ENCODE data around the gene POTEC. TPM values are rescaled to one million over a fixed set of nuclear protein-coding genes. Genes with fewer than 3 reads are reported as not detected.
A peak's percentile ranks its signal among the peaks of the same experiment; 100 is the strongest.
"Not testable (repeated sequence)": the region's sequence is repeated elsewhere in the genome, so short reads cannot be mapped to it uniquely, and the experiment has no call there.

The POTEC gene
- polyA plus RNA-seq (2011; rRNA removed) (not detected in 2 replicates), polyA plus RNA-seq (2017; fragmentation: RNase III; extraction: RNeasy Plus Mini Kit Qiagen cat#74134 plus additional on column Dnase treatment) (not detected in 3 replicates), polyA minus RNA-seq (2011; rRNA and poly(A)+ RNA removed) (not detected in 2 replicates)
- not detected in 2 replicates for polyA plus RNA-seq (2012; cell fraction: cytosol; rRNA removed)
- polyA plus RNA-seq (2012; cell fraction: nucleus; rRNA removed), result not detected in 2 replicates

DNA sequence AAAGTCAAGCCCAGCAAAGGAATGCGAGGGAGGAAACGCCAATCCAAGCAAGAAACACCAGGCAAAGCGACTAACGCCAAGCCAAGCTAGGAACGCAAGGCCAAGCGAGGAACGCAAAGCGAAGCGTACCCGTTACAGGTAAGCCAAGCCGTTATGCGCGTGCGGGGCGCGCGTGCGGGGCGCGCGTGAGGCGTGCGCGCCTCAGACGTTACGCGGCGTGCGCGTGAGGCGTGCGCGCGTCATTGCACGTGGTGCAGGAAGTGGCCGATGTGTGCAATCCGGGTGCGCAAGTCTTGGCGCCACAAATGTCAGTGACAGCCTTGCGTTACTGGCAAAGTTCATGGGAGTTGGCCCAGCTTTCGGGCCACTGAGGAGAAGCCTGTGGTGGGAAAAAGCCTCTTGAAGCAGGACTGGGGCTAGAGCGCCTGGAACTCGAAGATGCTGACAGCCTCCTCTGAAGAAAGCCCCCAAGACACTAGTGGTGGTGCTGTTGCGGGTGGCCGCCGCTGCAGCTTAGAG is at the start of gene POTEC:
POTEC (minus strand) TSS at position 155 of the 519 bp plus-strand sequence. CDS start 454 bp downstream, outside the sequence.
- CTCF ChIA-PET; DNase-seq (ENCODE audit: low read depth in 1 of 2, low spot score in 1 of 2); H3K4me3 ChIP-seq; H3K4me1 ChIP-seq; H3K4me2 ChIP-seq; FAIRE-seq; H3K27ac ChIP-seq; H3K9me3 ChIP-seq; ATAC-seq; POLR2A ChIA-PET: not testable (repeated sequence)
- 89% methylated on average over 42 of the region's 46 CpGs for WGBS (ENCODE audit: missing lambda C conversion rate)

DNA sequence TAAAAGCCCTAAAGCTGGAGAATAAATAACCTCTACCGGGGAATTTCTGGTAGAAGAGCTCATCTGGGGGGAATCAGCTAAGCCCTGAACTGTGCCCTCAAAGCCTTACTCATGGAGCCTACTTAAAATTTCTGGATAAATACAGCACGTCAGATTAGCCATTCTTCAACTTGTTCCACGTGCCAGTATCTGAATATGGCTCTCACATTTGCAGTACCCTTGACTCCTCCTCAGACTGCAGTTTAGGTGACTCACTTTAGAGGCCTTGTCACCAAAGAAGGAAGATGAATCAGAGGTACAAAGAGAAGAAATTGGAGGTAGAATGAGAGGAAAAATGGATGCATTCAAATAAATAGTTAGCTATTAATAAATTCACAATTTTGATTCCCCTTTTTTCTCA is 34.6 kb upstream of the POTEC start:
- H3K4me1 ChIP-seq, result no peaks in the 10 kb centered on the region
- no peak overlapping the region for H3K4me3 ChIP-seq
- FAIRE-seq (no peak), ATAC-seq (no peak), DNase-seq (ENCODE audit: low read depth in 1 of 2, low spot score in 1 of 2) (no peak)
- POLR2A ChIA-PET, result no interaction called here
- no peak overlapping the region for H3K4me2 ChIP-seq
- CTCF ChIA-PET, result no interaction called here
- no peaks in the 10 kb centered on the region for H3K9me3 ChIP-seq
- no peak overlapping the region for H3K27ac ChIP-seq
- WGBS (ENCODE audit: missing lambda C conversion rate), result 9% methylated on average over 3 of the region's 3 CpGs
- TF ChIP-seq, protein P1, sequence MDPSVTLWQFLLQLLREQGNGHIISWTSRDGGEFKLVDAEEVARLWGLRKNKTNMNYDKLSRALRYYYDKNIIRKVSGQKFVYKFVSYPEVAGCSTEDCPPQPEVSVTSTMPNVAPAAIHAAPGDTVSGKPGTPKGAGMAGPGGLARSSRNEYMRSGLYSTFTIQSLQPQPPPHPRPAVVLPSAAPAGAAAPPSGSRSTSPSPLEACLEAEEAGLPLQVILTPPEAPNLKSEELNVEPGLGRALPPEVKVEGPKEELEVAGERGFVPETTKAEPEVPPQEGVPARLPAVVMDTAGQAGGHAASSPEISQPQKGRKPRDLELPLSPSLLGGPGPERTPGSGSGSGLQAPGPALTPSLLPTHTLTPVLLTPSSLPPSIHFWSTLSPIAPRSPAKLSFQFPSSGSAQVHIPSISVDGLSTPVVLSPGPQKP (IDR thresholded peaks at IDR 0.05; ENCODE audit: low read depth, low read length), result no peak
- TF ChIP-seq, protein P2, sequence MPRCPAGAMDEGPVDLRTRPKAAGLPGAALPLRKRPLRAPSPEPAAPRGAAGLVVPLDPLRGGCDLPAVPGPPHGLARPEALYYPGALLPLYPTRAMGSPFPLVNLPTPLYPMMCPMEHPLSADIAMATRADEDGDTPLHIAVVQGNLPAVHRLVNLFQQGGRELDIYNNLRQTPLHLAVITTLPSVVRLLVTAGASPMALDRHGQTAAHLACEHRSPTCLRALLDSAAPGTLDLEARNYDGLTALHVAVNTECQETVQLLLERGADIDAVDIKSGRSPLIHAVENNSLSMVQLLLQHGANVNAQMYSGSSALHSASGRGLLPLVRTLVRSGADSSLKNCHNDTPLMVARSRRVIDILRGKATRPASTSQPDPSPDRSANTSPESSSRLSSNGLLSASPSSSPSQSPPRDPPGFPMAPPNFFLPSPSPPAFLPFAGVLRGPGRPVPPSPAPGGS (IDR thresholded peaks at IDR 0.05), result no peak
- TF ChIP-seq, protein P3, sequence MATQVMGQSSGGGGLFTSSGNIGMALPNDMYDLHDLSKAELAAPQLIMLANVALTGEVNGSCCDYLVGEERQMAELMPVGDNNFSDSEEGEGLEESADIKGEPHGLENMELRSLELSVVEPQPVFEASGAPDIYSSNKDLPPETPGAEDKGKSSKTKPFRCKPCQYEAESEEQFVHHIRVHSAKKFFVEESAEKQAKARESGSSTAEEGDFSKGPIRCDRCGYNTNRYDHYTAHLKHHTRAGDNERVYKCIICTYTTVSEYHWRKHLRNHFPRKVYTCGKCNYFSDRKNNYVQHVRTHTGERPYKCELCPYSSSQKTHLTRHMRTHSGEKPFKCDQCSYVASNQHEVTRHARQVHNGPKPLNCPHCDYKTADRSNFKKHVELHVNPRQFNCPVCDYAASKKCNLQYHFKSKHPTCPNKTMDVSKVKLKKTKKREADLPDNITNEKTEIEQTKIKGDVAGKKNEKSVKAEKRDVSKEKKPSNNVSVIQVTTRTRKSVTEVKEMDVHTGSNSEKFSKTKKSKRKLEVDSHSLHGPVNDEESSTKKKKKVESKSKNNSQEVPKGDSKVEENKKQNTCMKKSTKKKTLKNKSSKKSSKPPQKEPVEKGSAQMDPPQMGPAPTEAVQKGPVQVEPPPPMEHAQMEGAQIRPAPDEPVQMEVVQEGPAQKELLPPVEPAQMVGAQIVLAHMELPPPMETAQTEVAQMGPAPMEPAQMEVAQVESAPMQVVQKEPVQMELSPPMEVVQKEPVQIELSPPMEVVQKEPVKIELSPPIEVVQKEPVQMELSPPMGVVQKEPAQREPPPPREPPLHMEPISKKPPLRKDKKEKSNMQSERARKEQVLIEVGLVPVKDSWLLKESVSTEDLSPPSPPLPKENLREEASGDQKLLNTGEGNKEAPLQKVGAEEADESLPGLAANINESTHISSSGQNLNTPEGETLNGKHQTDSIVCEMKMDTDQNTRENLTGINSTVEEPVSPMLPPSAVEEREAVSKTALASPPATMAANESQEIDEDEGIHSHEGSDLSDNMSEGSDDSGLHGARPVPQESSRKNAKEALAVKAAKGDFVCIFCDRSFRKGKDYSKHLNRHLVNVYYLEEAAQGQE (IDR thresholded peaks at IDR 0.05), result no peak
- TF ChIP-seq RNF2 (IDR thresholded peaks at IDR 0.05; ENCODE audit: borderline replicate concordance, low read depth) (no peak), PHF8 (IDR thresholded peaks at IDR 0.05; ENCODE audit: borderline replicate concordance, low read depth) (no peak)

DNA sequence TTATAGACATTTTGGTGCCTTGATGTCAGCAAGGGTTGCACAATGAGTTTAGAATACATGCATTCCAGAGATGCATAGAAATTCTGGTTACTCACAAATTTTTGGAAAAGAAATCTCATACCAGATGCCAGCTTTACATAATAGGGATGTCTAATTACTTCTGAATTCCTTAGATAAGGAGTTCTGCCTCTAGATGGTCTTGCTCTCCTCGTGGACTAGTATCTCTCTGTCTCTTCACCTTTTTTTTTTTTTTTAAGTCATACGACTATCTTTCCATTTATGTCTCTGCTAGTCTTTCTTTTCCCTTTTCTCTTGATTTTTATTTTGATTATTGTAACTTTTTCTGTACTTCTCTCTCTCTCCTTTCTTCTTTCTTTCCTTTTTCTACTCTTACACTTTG is 16.1 kb upstream of the POTEC start:
- FAIRE-seq; DNase-seq (ENCODE audit: low read depth in 1 of 2, low spot score in 1 of 2); H3K9me3 ChIP-seq; POLR2A ChIA-PET; H3K4me1 ChIP-seq; H3K4me2 ChIP-seq; ATAC-seq; H3K27ac ChIP-seq; CTCF ChIA-PET; H3K4me3 ChIP-seq: not testable (repeated sequence)
- WGBS (ENCODE audit: missing lambda C conversion rate), result 0% methylated on average over 2 of the region's 2 CpGs

DNA sequence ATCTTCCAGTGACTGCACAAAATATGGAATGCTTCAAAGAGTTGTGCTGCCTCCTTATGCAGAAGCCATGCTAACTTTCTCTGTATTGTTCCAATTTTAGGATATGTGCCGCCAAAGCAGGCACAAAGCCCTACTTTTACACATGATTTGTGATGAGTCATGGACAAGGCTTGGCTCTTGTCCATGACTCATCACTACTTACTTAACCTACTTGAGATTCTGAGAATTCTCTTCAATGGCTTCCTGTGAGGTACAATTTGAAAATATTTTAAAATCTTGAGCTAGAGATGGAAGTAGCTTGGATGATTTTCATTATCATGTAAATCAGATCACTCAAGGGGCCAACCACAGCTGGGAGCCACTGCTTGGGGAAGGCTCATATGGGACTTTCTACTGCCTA is 11.7 kb downstream of the POTEC start:
- DNase-seq (ENCODE audit: low read depth in 1 of 2, low spot score in 1 of 2); H3K27ac ChIP-seq; ATAC-seq; H3K9me3 ChIP-seq; H3K4me3 ChIP-seq; CTCF ChIA-PET; H3K4me1 ChIP-seq; POLR2A ChIA-PET; FAIRE-seq; H3K4me2 ChIP-seq; TF ChIP-seq FOSL2 (IDR thresholded peaks at IDR 0.05): not testable (repeated sequence)
- peak; percentile 55 for TF ChIP-seq FOSL2 (CRISPR knock-in tag; IDR thresholded peaks at IDR 0.05)
- 0% methylated on average over 1 of the region's 1 CpG for whole genome bisulfite sequencing (ENCODE audit: missing lambda C conversion rate)

DNA sequence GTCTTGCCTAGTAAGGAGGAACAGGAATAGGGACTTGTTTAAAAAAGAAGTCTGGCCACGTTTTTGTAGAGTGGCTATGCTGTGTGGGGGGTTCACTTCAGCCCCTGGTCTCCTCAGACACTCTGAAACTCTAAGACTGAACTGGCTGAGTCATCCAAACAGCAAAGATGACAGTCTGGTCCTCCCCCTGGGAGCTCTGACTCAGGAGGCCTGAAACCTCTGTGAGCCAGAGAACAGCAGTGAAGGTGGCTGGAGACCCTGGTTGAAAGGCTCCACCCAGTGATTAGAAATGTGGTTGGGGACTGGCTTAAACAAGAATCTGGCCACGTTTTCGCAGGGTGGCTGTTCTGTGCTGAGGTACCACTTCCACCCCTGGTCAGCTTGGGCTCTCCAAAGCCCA is 32.7 kb downstream of the POTEC start:
- H3K4me3 ChIP-seq; H3K9me3 ChIP-seq; POLR2A ChIA-PET; CTCF ChIA-PET; H3K27ac ChIP-seq; H3K4me1 ChIP-seq; H3K4me2 ChIP-seq; DNase-seq (ENCODE audit: low read depth in 1 of 2, low spot score in 1 of 2); FAIRE-seq; ATAC-seq: not testable (repeated sequence)
- 0% methylated on average over 1 of the region's 3 CpGs for WGBS (ENCODE audit: missing lambda C conversion rate)

DNA sequence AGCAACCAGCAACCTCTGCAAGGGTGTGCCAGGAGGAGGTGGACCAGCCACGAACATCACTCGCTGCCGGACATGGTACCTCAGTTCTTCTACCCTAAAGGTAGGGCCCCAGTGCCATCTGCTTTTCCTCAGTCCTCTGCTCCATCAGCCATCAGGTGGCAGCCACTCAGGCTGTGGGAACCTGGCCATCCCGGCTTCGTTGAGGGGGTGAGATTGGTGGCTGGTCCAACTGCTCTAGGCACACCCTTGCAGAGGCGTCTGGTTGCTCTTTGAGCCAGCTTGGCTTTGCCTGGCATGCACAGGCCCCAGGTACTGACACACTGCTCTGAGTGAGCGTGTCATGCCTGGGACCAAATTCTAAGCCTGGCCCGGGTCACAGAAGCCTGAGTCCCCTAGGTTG is 39.7 kb downstream of the POTEC start:
- H3K9me3 ChIP-seq; POLR2A ChIA-PET; H3K27ac ChIP-seq; ATAC-seq; FAIRE-seq; CTCF ChIA-PET; DNase-seq (ENCODE audit: low read depth in 1 of 2, low spot score in 1 of 2); H3K4me1 ChIP-seq; H3K4me2 ChIP-seq; H3K4me3 ChIP-seq: not testable (repeated sequence)
- WGBS (ENCODE audit: missing lambda C conversion rate), result 29% methylated on average over 3 of the region's 8 CpGs

DNA sequence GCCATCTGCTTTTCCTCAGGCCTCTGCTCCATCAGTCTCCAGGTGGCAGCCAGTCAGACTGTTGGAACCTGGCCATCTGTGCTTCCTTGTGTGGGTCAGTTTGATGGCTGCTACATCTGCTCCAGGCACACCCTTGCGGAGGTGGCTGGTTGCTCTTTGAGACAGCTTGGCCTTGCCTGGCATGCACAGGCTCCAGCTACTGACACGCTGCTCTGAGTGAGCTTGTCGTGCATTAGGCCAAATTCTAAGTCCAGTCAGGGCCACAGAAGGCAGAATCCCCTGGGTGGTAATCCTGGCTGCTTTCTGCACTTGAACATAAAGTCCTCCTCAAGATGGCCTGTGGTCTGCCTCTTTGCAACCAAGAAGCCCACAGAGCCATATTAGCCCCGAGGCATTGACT is 41.5 kb downstream of the POTEC start:
- POLR2A ChIA-PET; H3K4me3 ChIP-seq; DNase-seq (ENCODE audit: low read depth in 1 of 2, low spot score in 1 of 2); H3K4me2 ChIP-seq; H3K27ac ChIP-seq; H3K4me1 ChIP-seq; FAIRE-seq; H3K9me3 ChIP-seq; ATAC-seq; CTCF ChIA-PET: not testable (repeated sequence)
- 0% methylated on average over 1 of the region's 4 CpGs for WGBS (ENCODE audit: missing lambda C conversion rate)

Measured in A549 (cell line).